Endodermal cell (in vitro differentiated cells): ENCODE data around the gene DDX6. TPM values are rescaled to one million over a fixed set of nuclear protein-coding genes. Genes with fewer than 3 reads are reported as not detected.
"Not testable (repeated sequence)": the region's sequence is repeated elsewhere in the genome, so short reads cannot be mapped to it uniquely, and the experiment has no call there.

Source experiments
- DNase-seq: peaks from one replicate; pipeline ENCODE4 v3.0.0-alpha.2; 2017
- H3K27ac ChIP-seq: 2 replicates; pipeline ENCODE4 v1.5.1; 2013; ENCODE audit warnings: mild to moderate bottlenecking, low read depth, low read length, moderate library complexity
- H3K27me3 ChIP-seq: 2 replicates; pipeline ENCODE4 v1.6.1; 2013; ENCODE audit warnings: mild to moderate bottlenecking, low read length, moderate library complexity; ENCODE audit not compliant: insufficient read depth, control insufficient read depth, poor library complexity, severe bottlenecking
- H3K36me3 ChIP-seq: 2 replicates; pipeline ENCODE4 v1.7.0; 2013; ENCODE audit warnings: mild to moderate bottlenecking, low read length, moderate library complexity; ENCODE audit not compliant: control insufficient read depth, insufficient read depth
- H3K4me1 ChIP-seq: one replicate; pipeline ENCODE4 v1.7.0; 2013; ENCODE audit warnings: low read length; ENCODE audit not compliant: control insufficient read depth, insufficient read depth
- H3K4me3 ChIP-seq: 2 replicates; pipeline ENCODE4 v1.5.1; 2013; ENCODE audit warnings: mild to moderate bottlenecking, low read length, moderate library complexity
- H3K9ac ChIP-seq: 2 replicates; pipeline ENCODE4 v1.6.1; 2013; ENCODE audit warnings: mild to moderate bottlenecking, low read length, moderate library complexity; ENCODE audit not compliant: poor library complexity, severe bottlenecking; ENCODE audit errors: extremely low read depth
- H3K9me3 ChIP-seq: 2 replicates; pipeline ENCODE4 v1.6.1; 2013; ENCODE audit warnings: mild to moderate bottlenecking, low read length, moderate library complexity; ENCODE audit not compliant: control insufficient read depth
- H3K27ac Mint-ChIP-seq: 2 replicates; pipeline ENCODE4 v1.8.0; 2020; ENCODE audit warnings: mixed read lengths
- H3K27me3 Mint-ChIP-seq: 2 replicates; pipeline ENCODE4 v1.8.0; 2021; ENCODE audit warnings: mild to moderate bottlenecking, mixed read lengths; ENCODE audit not compliant: insufficient read depth
- H3K36me3 Mint-ChIP-seq: 2 replicates; pipeline ENCODE4 v1.8.0; 2020; ENCODE audit warnings: low read depth, mixed read lengths
- H3K4me1 Mint-ChIP-seq: 2 replicates; pipeline ENCODE4 v1.8.0; 2020; ENCODE audit warnings: mixed read lengths
- H3K4me3 Mint-ChIP-seq: 2 replicates; pipeline ENCODE4 v1.8.0; 2020; ENCODE audit warnings: mild to moderate bottlenecking, moderate library complexity, mixed read lengths
- H3K9me3 Mint-ChIP-seq: 2 replicates; pipeline ENCODE4 v1.8.0; 2020; ENCODE audit warnings: mild to moderate bottlenecking, mixed read lengths
- CTCF ChIP-seq: fragments of 200-600 bp; sonication (generic); conservative IDR thresholded peaks from 2 replicates; pipeline ENCODE4 v1.5.0; 2021; ENCODE audit warnings: antibody characterized with exemption, mild to moderate bottlenecking
- WGBS, 2 experiments: methylation state at CpG; one replicate each; pipeline versions ENCODE4 v1.1.5 to v1.1.7; 2013; ENCODE audit warnings: missing lambda C conversion rate in 2 of 2, mixed read lengths in 1 of 2; ENCODE audit not compliant: insufficient coverage in 1 of 2, insufficient read length in 1 of 2; 5-methylcytosine and 5-hydroxymethylcytosine counted together
- total RNA-seq, 2 donors: library from RNA; stranded (reverse); fragmentation: NEBNext Ultra II Directional in 1 of 2; extraction: Animal tissue kit (Norgen Biotek cat#: 25700) in 1 of 2; gene quantifications; 2 replicates in 1 of 2; 3 replicates in 1 of 2; pipeline ENCODE4 v1.2.1, GENCODE V29; 2021

The DDX6 gene
- total RNA-seq, 2 donors from 2014 or later = 103 to 133 TPM

DNA sequence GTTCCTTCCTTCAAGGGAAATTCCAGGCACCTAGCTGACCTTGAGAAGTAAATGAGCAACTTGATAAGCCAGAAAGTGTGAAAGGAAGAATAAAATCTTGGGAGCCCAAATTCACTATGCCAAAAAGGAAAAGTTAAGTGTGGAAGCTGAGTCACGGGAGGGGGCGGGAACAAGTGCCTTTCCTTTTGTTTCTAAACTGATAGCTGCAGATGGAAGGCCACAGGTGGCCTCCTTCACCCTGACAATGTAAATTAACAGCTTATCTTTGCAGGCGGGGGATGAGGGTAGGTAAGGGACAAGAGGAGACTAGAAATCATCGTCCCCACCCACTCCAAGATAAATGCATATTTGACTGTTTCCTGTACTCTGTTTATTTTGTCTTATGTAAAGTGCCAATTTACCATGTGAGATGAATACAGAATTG lies 75.1 kb downstream of the DDX6 start:
- peak; percentile 94 for DNase-seq
- Mint-ChIP-seq H3K27me3 (peaks cover 2% of the 10 kb centered on the region), H3K27ac (peak overlapping the region; percentile 99), H3K4me1 (peaks cover 44% of the 10 kb centered on the region), H3K4me3 (peak overlapping the region; percentile 69), H3K9me3 (peaks cover 2% of the 10 kb centered on the region), H3K36me3 (no peaks in the 10 kb centered on the region)
- Histone ChIP-seq H3K36me3 (no peaks in the 10 kb centered on the region), H3K4me3 (peak overlapping the region; percentile 52), H3K27ac (peak overlapping the region; percentile 21), H3K27me3 (no peaks in the 10 kb centered on the region), H3K4me1 (peaks cover 9% of the 10 kb centered on the region), H3K9me3 (no peaks in the 10 kb centered on the region), H3K9ac (peak overlapping the region; percentile 60)
- no peak for TF ChIP-seq CTCF
- WGBS, 2 experiments = 4 to 17% methylated on average over 2 of the region's 4 CpGs

- no peaks in the 10 kb centered on the region for H3K9me3 ChIP-seq
- no peaks in the 10 kb centered on the region for H3K36me3 ChIP-seq
- H3K4me3 Mint-ChIP-seq = peak overlapping the region; percentile 69
- peaks cover 43% of the 10 kb centered on the region for H3K4me1 Mint-ChIP-seq
- H3K9ac ChIP-seq = peak overlapping the region; percentile 60
- peak overlapping the region; percentile 21 for H3K27ac ChIP-seq
- H3K27me3 Mint-ChIP-seq = peaks cover 2% of the 10 kb centered on the region
- peaks cover 2% of the 10 kb centered on the region for H3K9me3 Mint-ChIP-seq
- WGBS, 2 experiments = 35 to 36% methylated on average over 3 to 4 of the region's 5 CpGs
- peaks cover 9% of the 10 kb centered on the region for H3K4me1 ChIP-seq
- H3K27me3 ChIP-seq = no peaks in the 10 kb centered on the region
- H3K36me3 Mint-ChIP-seq = no peaks in the 10 kb centered on the region
- DNase-seq = peak; percentile 75
- H3K4me3 ChIP-seq = peak overlapping the region; percentile 52
- no peak for TF ChIP-seq CTCF
- peak overlapping the region; percentile 99 for H3K27ac Mint-ChIP-seq
These were observed 75.6 kb downstream of the DDX6 start for GRCh38 chr11:118715245-118715831.

DNA sequence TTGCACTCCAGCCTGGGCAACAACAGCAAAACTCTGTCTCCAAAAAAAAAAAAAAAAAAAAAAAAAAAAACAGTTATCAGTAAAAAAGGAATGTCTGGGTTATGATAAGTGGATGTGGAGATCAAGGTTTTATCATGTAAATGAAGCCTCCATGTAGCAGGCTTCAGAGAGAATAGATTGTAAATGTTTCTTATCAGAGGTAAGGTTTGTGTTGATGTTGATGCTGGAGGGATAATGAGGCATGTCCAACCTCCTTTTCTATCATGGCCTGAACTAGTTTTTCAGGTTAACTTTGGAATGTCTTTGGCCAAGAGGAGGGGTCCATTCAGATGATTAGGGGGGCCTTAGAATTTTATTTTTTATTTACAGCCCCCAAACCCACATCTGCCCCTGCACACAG lies 76.1 kb downstream of the DDX6 start:
- Histone ChIP-seq H3K9ac (peak overlapping the region; percentile 60), H3K4me3 (peak overlapping the region; percentile 52), H3K4me1 (peaks cover 9% of the 10 kb centered on the region), H3K36me3 (no peaks in the 10 kb centered on the region), H3K27me3 (no peaks in the 10 kb centered on the region), H3K9me3 (no peaks in the 10 kb centered on the region), H3K27ac (peak overlapping the region; percentile 21)
- H3K4me3 Mint-ChIP-seq = no peak overlapping the region
- H3K4me1 Mint-ChIP-seq = peaks cover 38% of the 10 kb centered on the region
- H3K36me3 Mint-ChIP-seq = no peaks in the 10 kb centered on the region
- peak overlapping the region; percentile 99 for H3K27ac Mint-ChIP-seq
- TF ChIP-seq CTCF = no peak
- peaks cover 2% of the 10 kb centered on the region for H3K27me3 Mint-ChIP-seq
- DNase-seq = no peak
- peaks cover 2% of the 10 kb centered on the region for H3K9me3 Mint-ChIP-seq

GRCh38 chr11:118714416-118714815 lies 76.5 kb downstream of the DDX6 start:
- H3K4me3 Mint-ChIP-seq, H3K27me3 Mint-ChIP-seq, H3K4me3 ChIP-seq, H3K4me1 ChIP-seq, H3K36me3 Mint-ChIP-seq, H3K36me3 ChIP-seq, H3K9ac ChIP-seq, H3K27ac ChIP-seq, DNase-seq, H3K9me3 Mint-ChIP-seq, H3K27me3 ChIP-seq, H3K27ac Mint-ChIP-seq, H3K9me3 ChIP-seq: not testable (repeated sequence)
- H3K4me1 Mint-ChIP-seq = peaks cover 34% of the 10 kb centered on the region
- WGBS, 2 experiments = 73 to 100% methylated on average over 1 to 4 of the region's 5 CpGs
